Keratinocyte (primary cell): ENCODE results near the gene FAM13B. TPM values are rescaled to one million over a fixed set of nuclear protein-coding genes. Genes with fewer than 3 reads are reported as not detected.

Experiments used
- DNase-seq: peaks from one replicate; pipeline ENCODE4 v3.0.0-alpha.2; 2011; ENCODE audit warnings: low read depth, missing footprints, low spot score
- FAIRE-seq: peaks from 2 replicates; lab custom pipeline; 2011; peaks lifted over from hg19 to GRCh38; lab: Jason Lieb, UNC
- H2AFZ ChIP-seq: 2 replicates; pipeline ENCODE4 v1.6.0; 2012; ENCODE audit warnings: low read length, control low read depth, inconsistent platforms; ENCODE audit not compliant: control insufficient read depth
- H3K27ac ChIP-seq: 2 replicates; pipeline ENCODE4 v1.5.1; 2011; ENCODE audit warnings: low read length; ENCODE audit not compliant: control insufficient read depth, insufficient read depth
- H3K27me3 ChIP-seq: 3 replicates; pipeline ENCODE4 v1.6.0; 2011; ENCODE audit warnings: low read length; ENCODE audit not compliant: control insufficient read depth, insufficient read depth; ENCODE audit errors: extremely low read depth
- H3K36me3 ChIP-seq, 2 experiments: 2 replicates in 1 of 2; 3 replicates in 1 of 2; pipeline ENCODE4 v1.5.1; 2011; ENCODE audit warnings: low read length in 2 of 2, mild to moderate bottlenecking in 1 of 2; ENCODE audit not compliant: control insufficient read depth in 2 of 2, insufficient read depth in 2 of 2; ENCODE audit errors: extremely low read depth in 1 of 2
- H3K4me1 ChIP-seq: 3 replicates; pipeline ENCODE4 v1.5.1; 2011; ENCODE audit warnings: low read length; ENCODE audit not compliant: control insufficient read depth, insufficient read depth; ENCODE audit errors: extremely low read depth
- H3K4me2 ChIP-seq: 3 replicates; pipeline ENCODE4 v1.6.0; 2011; ENCODE audit warnings: low read depth, low read length; ENCODE audit not compliant: control insufficient read depth, insufficient read depth; ENCODE audit errors: extremely low read depth
- H3K4me3 ChIP-seq, 3 experiments: fragments of 200-600 bp in 1 of 3; sonication (generic) in 1 of 3; 2 replicates in 2 of 3; 3 replicates in 1 of 3; pipeline ENCODE4 v1.5.1; 2011 to 2016; ENCODE audit warnings: low read length in 3 of 3, mild to moderate bottlenecking in 3 of 3, control low read depth in 2 of 3, inconsistent platforms in 1 of 3, low read depth in 1 of 3, mixed read lengths in 1 of 3, mixed run types in 1 of 3, moderate library complexity in 1 of 3; ENCODE audit not compliant: control insufficient read depth in 2 of 3, insufficient read depth in 2 of 3; ENCODE audit errors: extremely low read depth in 1 of 3
- H3K79me2 ChIP-seq: 2 replicates; pipeline ENCODE4 v1.6.0; 2012; ENCODE audit warnings: low read length; ENCODE audit not compliant: control insufficient read depth, insufficient read depth
- H3K9ac ChIP-seq: 3 replicates; pipeline ENCODE4 v1.6.0; 2011; ENCODE audit warnings: low read length; ENCODE audit not compliant: control insufficient read depth, insufficient read depth; ENCODE audit errors: extremely low read depth
- H3K9me1 ChIP-seq: 3 replicates; pipeline ENCODE4 v1.6.0; 2011; ENCODE audit warnings: low read length; ENCODE audit not compliant: control insufficient read depth, insufficient read depth; ENCODE audit errors: extremely low read depth
- H3K9me3 ChIP-seq: 2 replicates; pipeline ENCODE4 v1.5.1; 2012; ENCODE audit warnings: low read depth, low read length; ENCODE audit not compliant: control insufficient read depth
- H4K20me1 ChIP-seq: 3 replicates; pipeline ENCODE4 v1.6.0; 2011; ENCODE audit warnings: low read length; ENCODE audit not compliant: control insufficient read depth, insufficient read depth; ENCODE audit errors: extremely low read depth
- CTCF ChIP-seq, 3 experiments: IDR thresholded peaks in 1 of 3; conservative IDR thresholded peaks in 1 of 3; optimal IDR thresholded peaks in 1 of 3; 2 replicates in 2 of 3; 3 replicates in 1 of 3; pipeline versions ENCODE3 to v1.5.1; 2011; ENCODE audit warnings: low read length in 3 of 3, mild to moderate bottlenecking in 3 of 3, moderate library complexity in 2 of 3, control low read depth in 1 of 3, inconsistent platforms in 1 of 3; ENCODE audit not compliant: insufficient read depth in 2 of 3; ENCODE audit errors: extremely low read depth in 1 of 3
- EZH2 ChIP-seq: IDR thresholded peaks from one replicate; pipeline ENCODE4 v1.6.1; 2012; ENCODE audit warnings: inconsistent platforms, mild to moderate bottlenecking, low read length, moderate library complexity
- dilution Hi-C: fragments of 300-500 bp; cut with MboI; formaldehyde crosslinking; loops from one replicate; pipeline ENCODE4 v1.7.0; 2020; ENCODE audit warnings: low sequenced_read_pairs; ENCODE audit not compliant: extremely low pct_ligation_motif_present
- polyA plus RNA-seq, 5 experiments: library from polyadenylated mRNA; depleted of rRNA in 3 of 5; stranded (reverse) in 3 of 5; stranded (forward) in 1 of 5; unstranded in 1 of 5; fragments of >200 nt; gene quantifications; 1 replicate in 1 of 5; 2 replicates in 3 of 5; 3 replicates in 1 of 5; pipeline versions ENCODE4 v1.2.1 to v1.2.3, GENCODE V29; 2011 to 2012; ENCODE audit warnings: missing spikeins in 2 of 5, low read depth in 1 of 5, low replicate concordance in 1 of 5

FAM13B gene
- polyA plus RNA-seq, 1 donor (not counting 4 experiments of a cell fraction or from before 2014, with no cell fraction given), result 12.9 TPM

- Histone ChIP-seq H3K4me1 (peaks cover 30% of the 10 kb centered on the region), H3K4me3 (no peak overlapping the region), H3K79me2 (peaks cover 76% of the 10 kb centered on the region), H3K9me3 (no peaks in the 10 kb centered on the region), H3K36me3 (peaks cover 7% of the 10 kb centered on the region in 2 experiments), H3K27me3 (no peaks in the 10 kb centered on the region), H4K20me1 (peaks cover 10% of the 10 kb centered on the region), H3K27ac (no peak overlapping the region), H3K4me2 (peak overlapping the region; percentile 16), H3K9ac (no peak overlapping the region), H3K9me1 (peaks cover 3% of the 10 kb centered on the region), H2AFZ (no peak overlapping the region)
- FAIRE-seq (peak; percentile 23), DNase-seq (no peak)
- dilution Hi-C loops, result no loop called here
- TF ChIP-seq EZH2 (no peak), CTCF (optimal IDR thresholded peaks at IDR 0.05 in 1 of 3, IDR thresholded peaks at IDR 0.05 in 1 of 3, conservative IDR thresholded peaks at IDR 0.05 in 1 of 3; ENCODE audit: extremely low read depth in 1 of 3, insufficient read depth in 2 of 3, low read length in 3 of 3) (no peak)
These were observed 10.0 kb downstream of the FAM13B start for GRCh38 chr5:138022912-138023311.

GRCh38 chr5:138021771-138022170 is 11.1 kb downstream of the FAM13B start:
- Histone ChIP-seq H3K4me1 (peaks cover 30% of the 10 kb centered on the region), H3K27me3 (no peaks in the 10 kb centered on the region), H3K9me3 (no peaks in the 10 kb centered on the region), H2AFZ (no peak overlapping the region), H3K27ac (no peak overlapping the region), H3K36me3 (peaks cover 8 to 12% of the 10 kb centered on the region in 2 experiments), H3K4me3 (no peak overlapping the region), H3K9me1 (peaks cover 3% of the 10 kb centered on the region), H3K4me2 (no peak overlapping the region), H3K9ac (no peak overlapping the region), H4K20me1 (peaks cover 10% of the 10 kb centered on the region), H3K79me2 (peaks cover 68% of the 10 kb centered on the region)
- DNase-seq, result no peak
- no peak for FAIRE-seq
- dilution Hi-C loops, result no loop called here
- TF ChIP-seq EZH2 (no peak), CTCF (optimal IDR thresholded peaks at IDR 0.05 in 1 of 3, IDR thresholded peaks at IDR 0.05 in 1 of 3, conservative IDR thresholded peaks at IDR 0.05 in 1 of 3; ENCODE audit: extremely low read depth in 1 of 3, insufficient read depth in 2 of 3, low read length in 3 of 3) (no peak)
